Activated naive CD8-positive, alpha-beta T cell treated with anti-CD3 and anti-CD28 coated beads, Interleukin-2, amount 10 ng/mL, durations not matched to agents 7 days and 5 days (primary cell): ENCODE measurements around the gene PTPRM. TPM values are rescaled to one million over a fixed set of nuclear protein-coding genes. Genes with fewer than 3 reads are reported as not detected.

Source experiments
- ATAC-seq: fragments of 150-1000 bp; cut with Tn5 transposase; one replicate; pipeline ENCODE4 v1.10.0; 2021; ENCODE audit warnings: low read depth, moderate library complexity
- POLR2A ChIA-PET: fragments of 350-600 bp; sonication (Branson Sonifier 250); formaldehyde crosslinking; loops from one replicate; lab custom pipeline; 2021; ENCODE audit warnings: antibody characterized with exemption; lab: Charles Lee
- DNase-seq: peaks from one replicate; pipeline ENCODE4 v3.0.0; 2021
- H3K27ac Mint-ChIP-seq: one replicate; pipeline ENCODE4 v1.8.0; 2022; ENCODE audit warnings: mild to moderate bottlenecking, mixed read lengths
- H3K27me3 Mint-ChIP-seq: one replicate; pipeline ENCODE4 v1.8.0; 2022; ENCODE audit warnings: mild to moderate bottlenecking, moderate library complexity, mixed read lengths
- H3K36me3 Mint-ChIP-seq: one replicate; pipeline ENCODE4 v1.8.0; 2021; ENCODE audit warnings: mild to moderate bottlenecking, mixed read lengths
- H3K4me1 Mint-ChIP-seq: one replicate; pipeline ENCODE4 v1.8.0; 2021; ENCODE audit warnings: mixed read lengths
- H3K4me3 Mint-ChIP-seq: one replicate; pipeline ENCODE4 v1.8.0; 2022; ENCODE audit warnings: mild to moderate bottlenecking, moderate library complexity, mixed read lengths
- H3K9me3 Mint-ChIP-seq: one replicate; pipeline ENCODE4 v1.8.0; 2021; ENCODE audit warnings: mixed read lengths
- total RNA-seq, 2 experiments: library from RNA; stranded (reverse); gene quantifications; one replicate each; pipeline ENCODE4 v1.2.3, GENCODE V29; 2021

PTPRM gene
- total RNA-seq, 2 experiments from 2014 or later = 6.5 to 6.6 TPM

- DNase-seq (no peak), ATAC-seq (no peak)
- no peaks in the 10 kb centered on the region for H3K9me3 Mint-ChIP-seq
- H3K36me3 Mint-ChIP-seq = no peaks in the 10 kb centered on the region
- POLR2A ChIA-PET = no interaction called here
- H3K4me3 Mint-ChIP-seq = no peak overlapping the region
- H3K27ac Mint-ChIP-seq = no peak overlapping the region
- no peaks in the 10 kb centered on the region for H3K27me3 Mint-ChIP-seq
- no peaks in the 10 kb centered on the region for H3K4me1 Mint-ChIP-seq
Measured at GRCh38 chr18:7856733-7857132, 289.6 kb downstream of the PTPRM start.

DNA sequence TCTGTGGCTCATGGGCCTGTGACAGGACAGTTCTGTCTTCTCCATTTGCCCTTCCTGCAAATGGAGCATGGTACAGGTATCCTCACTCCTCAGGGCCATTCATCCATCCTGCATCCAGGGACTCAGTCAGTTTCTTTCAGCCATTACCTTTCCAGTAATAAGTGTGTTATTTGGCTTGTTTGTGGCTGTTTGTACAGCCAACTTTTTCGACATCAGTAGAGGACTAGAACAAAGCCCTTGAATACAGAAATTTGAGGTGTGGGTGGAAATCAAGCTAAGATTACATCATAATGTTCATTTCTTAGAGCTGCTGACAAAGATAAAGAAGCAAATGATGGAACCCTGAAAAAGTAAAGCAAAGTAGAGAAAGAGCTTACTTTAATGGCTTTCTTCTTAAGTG, 290.4 kb downstream of the PTPRM start:
- Mint-ChIP-seq H3K27me3 (no peaks in the 10 kb centered on the region), H3K27ac (no peak overlapping the region), H3K4me3 (no peak overlapping the region), H3K9me3 (peaks cover 1% of the 10 kb centered on the region), H3K4me1 (no peaks in the 10 kb centered on the region), H3K36me3 (no peaks in the 10 kb centered on the region)
- DNase-seq = no peak
- POLR2A ChIA-PET = no interaction called here
- ATAC-seq = no peak

- DNase-seq (no peak), ATAC-seq (no peak)
- Mint-ChIP-seq H3K36me3 (no peaks in the 10 kb centered on the region), H3K4me3 (no peak overlapping the region), H3K27ac (no peak overlapping the region), H3K27me3 (no peaks in the 10 kb centered on the region), H3K4me1 (no peaks in the 10 kb centered on the region), H3K9me3 (peaks cover 1% of the 10 kb centered on the region)
- POLR2A ChIA-PET = no interaction called here
Measured at GRCh38 chr18:7859122-7859521, 292.0 kb downstream of the PTPRM start.

GRCh38 chr18:7870266-7870665, 303.1 kb downstream of the PTPRM start:
- ATAC-seq = no peak
- Mint-ChIP-seq H3K9me3 (peaks cover 4% of the 10 kb centered on the region), H3K27ac (no peak overlapping the region), H3K36me3 (no peaks in the 10 kb centered on the region), H3K4me3 (no peak overlapping the region), H3K27me3 (no peaks in the 10 kb centered on the region), H3K4me1 (no peaks in the 10 kb centered on the region)
- no peak for DNase-seq
- POLR2A ChIA-PET = no interaction called here

DNA sequence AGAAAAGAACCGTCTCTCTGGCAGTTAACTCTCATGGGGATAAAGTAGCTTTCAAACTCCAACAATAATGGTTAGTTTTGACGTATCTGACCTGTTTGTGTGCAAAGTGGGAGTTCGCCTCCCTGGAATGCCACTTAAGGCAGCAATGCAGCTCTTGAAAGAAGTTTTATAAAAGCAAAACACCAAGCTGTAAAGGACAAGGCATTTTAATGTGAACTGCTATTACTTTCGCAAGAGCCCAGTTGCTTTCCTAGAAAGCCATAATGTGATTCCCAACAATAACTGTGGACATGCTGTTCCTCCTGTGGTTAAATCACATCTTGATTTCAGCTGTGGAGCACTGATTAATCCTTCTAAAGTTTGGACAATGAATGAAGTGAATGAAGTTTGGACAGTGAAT, 303.7 kb downstream of the PTPRM start:
- POLR2A ChIA-PET = no interaction called here
- Mint-ChIP-seq H3K9me3 (peaks cover 6% of the 10 kb centered on the region), H3K27me3 (no peaks in the 10 kb centered on the region), H3K27ac (no peak overlapping the region), H3K4me1 (no peaks in the 10 kb centered on the region), H3K36me3 (no peaks in the 10 kb centered on the region), H3K4me3 (no peak overlapping the region)
- DNase-seq (no peak), ATAC-seq (no peak)

DNA sequence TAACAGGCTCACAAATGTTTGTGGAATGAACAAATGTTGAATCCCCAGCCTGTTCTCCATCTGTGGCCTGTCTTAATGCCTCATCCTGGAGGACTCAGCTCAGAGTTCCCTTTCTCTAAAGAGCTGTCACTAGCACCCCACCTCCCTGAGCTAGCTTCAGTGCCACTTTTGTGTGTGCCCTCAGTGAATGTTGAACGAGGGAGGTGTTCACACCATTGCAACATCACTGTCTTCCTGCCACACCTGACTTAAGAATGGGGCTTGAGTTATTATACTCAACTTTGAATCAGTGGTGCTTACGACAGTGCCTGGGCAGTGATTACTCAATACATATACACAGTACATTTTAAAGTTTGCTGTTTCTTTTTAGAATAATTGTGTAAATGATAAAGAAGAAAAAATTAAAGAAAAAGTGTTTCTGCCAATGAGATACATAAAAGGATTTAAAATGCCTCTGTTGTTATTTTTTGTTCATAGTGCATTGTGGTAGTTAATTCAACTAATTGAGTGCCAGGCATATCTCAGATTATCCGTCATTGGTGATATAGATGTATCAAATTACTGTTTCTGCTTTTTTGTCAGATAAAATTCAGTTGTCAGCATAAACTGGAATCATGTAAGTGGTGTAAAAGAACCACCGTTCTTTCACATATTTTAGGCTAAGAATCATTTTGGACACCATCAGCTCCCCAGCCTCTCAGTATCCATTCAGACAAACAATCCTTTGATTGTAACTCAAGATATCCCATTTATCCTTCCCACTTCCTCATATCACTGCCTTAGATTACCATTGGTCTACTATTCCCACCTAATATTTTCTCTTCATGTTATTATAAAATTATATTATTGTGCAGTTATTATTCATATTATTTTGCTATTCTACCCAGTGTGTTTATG, 304.7 kb downstream of the PTPRM start:
- no peak overlapping the region for H3K4me3 Mint-ChIP-seq
- no peak for DNase-seq
- no peak overlapping the region for H3K27ac Mint-ChIP-seq
- no peaks in the 10 kb centered on the region for H3K27me3 Mint-ChIP-seq
- H3K36me3 Mint-ChIP-seq = no peaks in the 10 kb centered on the region
- H3K9me3 Mint-ChIP-seq = peaks cover 6% of the 10 kb centered on the region
- no peaks in the 10 kb centered on the region for H3K4me1 Mint-ChIP-seq
- POLR2A ChIA-PET = no interaction called here
- ATAC-seq = no peak

GRCh38 chr18:7872569-7872968, 305.5 kb downstream of the PTPRM start:
- ATAC-seq = no peak
- Mint-ChIP-seq H3K4me3 (no peak overlapping the region), H3K4me1 (no peaks in the 10 kb centered on the region), H3K9me3 (peaks cover 6% of the 10 kb centered on the region), H3K27ac (no peak overlapping the region), H3K27me3 (no peaks in the 10 kb centered on the region), H3K36me3 (no peaks in the 10 kb centered on the region)
- POLR2A ChIA-PET = no interaction called here
- no peak for DNase-seq

- peaks cover 3% of the 10 kb centered on the region for H3K9me3 Mint-ChIP-seq
- no peaks in the 10 kb centered on the region for H3K36me3 Mint-ChIP-seq
- no peak for ATAC-seq
- no peak for DNase-seq
- no peaks in the 10 kb centered on the region for H3K4me1 Mint-ChIP-seq
- no peaks in the 10 kb centered on the region for H3K27me3 Mint-ChIP-seq
- POLR2A ChIA-PET = no interaction called here
- H3K4me3 Mint-ChIP-seq = no peak overlapping the region
- H3K27ac Mint-ChIP-seq = no peak overlapping the region
Measured at GRCh38 chr18:7873316-7873715, 306.2 kb downstream of the PTPRM start.

DNA sequence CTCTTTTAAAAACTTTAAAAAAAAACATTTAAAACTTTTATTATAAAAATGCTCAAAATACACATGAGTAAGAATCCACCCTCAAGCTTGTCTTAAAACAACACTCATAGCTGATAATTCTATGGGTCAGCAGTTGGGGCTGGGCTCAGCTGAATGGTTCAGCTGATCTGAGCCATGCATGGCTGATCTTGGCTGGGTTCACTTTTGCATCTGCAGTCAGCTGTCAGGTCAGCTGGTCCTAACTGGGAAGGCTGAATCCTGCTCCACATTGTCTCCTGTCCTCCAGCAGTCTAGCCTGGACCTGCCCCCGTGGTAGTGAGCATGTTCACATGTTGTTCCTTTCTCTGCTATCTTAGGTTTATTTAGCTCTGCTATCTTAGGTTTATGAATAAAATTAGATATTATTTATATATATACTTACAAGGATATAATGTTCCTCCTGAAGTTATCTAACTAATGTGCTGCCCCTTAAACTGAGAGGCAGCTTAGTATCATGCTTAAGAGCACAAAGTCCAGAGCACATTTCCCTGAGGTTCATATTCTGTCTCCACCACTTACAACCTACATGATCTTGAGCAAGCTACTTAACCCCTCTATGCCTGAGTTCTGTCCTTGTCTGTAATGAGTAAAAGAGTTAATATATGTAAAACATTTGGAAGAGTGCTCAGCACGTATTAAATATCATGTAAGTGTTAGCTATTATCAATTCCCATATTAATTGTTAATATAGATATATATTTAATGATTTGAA, 309.4 kb downstream of the PTPRM start:
- no peaks in the 10 kb centered on the region for H3K36me3 Mint-ChIP-seq
- ATAC-seq (no peak), DNase-seq (no peak)
- H3K27ac Mint-ChIP-seq = no peak overlapping the region
- H3K9me3 Mint-ChIP-seq = peaks cover 2% of the 10 kb centered on the region
- H3K4me3 Mint-ChIP-seq = no peak overlapping the region
- peaks cover 3% of the 10 kb centered on the region for H3K27me3 Mint-ChIP-seq
- POLR2A ChIA-PET = no interaction called here
- no peaks in the 10 kb centered on the region for H3K4me1 Mint-ChIP-seq

DNA sequence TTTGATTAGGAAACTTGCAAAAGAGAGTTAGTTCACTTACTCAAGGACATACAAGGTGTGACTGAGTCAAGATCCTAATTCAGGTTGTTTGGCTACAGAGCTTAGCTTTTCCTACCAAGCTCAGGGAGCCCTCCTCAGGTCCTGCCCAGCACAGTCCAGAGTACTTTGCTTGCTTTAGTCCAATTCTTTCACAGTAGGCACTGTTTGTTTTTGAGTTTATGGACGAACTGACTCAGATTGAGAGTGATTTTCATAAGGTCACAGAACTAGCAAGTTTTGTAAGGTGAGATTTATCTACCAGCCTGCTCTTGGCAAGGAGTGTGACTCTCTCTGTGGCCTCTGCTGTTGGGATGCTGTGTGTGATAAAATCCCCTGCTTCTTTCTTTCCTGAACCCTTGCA, 310.5 kb downstream of the PTPRM start:
- ATAC-seq = no peak
- Mint-ChIP-seq H3K36me3 (no peaks in the 10 kb centered on the region), H3K27me3 (peaks cover 3% of the 10 kb centered on the region)

GRCh38 chr18:7878265-7879211, 311.4 kb downstream of the PTPRM start:
- Mint-ChIP-seq H3K4me1 (no peaks in the 10 kb centered on the region), H3K9me3 (peaks cover 2% of the 10 kb centered on the region), H3K27me3 (peaks cover 3% of the 10 kb centered on the region), H3K36me3 (no peaks in the 10 kb centered on the region), H3K4me3 (no peak overlapping the region), H3K27ac (no peak overlapping the region)
- DNase-seq (no peak), ATAC-seq (no peak)
- POLR2A ChIA-PET = no interaction called here

More for the DNA sequence above, 310.5 kb downstream of the PTPRM start:
- H3K27ac Mint-ChIP-seq = no peak overlapping the region
- H3K4me1 Mint-ChIP-seq = no peaks in the 10 kb centered on the region
- no peak for DNase-seq
- POLR2A ChIA-PET = no interaction called here
- peaks cover 2% of the 10 kb centered on the region for H3K9me3 Mint-ChIP-seq
- H3K4me3 Mint-ChIP-seq = no peak overlapping the region

DNA sequence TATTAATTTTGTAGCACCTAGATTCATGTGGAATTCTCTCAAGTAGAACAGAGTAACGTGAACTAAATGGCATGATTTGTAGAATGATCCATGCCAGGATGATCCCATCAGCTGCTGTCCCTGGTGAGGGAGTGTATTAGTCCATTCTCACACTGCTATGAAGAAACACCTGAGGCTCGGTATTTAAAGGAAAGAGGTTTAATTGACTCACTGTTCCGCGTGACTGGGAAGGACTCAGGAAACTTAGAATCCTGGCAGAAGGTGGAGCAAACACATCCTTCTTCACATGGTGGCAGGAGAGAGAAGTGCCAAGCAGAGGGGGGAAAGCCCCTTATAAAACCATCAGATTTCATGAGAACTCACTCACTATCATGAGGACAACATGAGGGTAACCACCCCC, 312.6 kb downstream of the PTPRM start:
- no peaks in the 10 kb centered on the region for H3K36me3 Mint-ChIP-seq
- no peak overlapping the region for H3K4me3 Mint-ChIP-seq

DNA sequence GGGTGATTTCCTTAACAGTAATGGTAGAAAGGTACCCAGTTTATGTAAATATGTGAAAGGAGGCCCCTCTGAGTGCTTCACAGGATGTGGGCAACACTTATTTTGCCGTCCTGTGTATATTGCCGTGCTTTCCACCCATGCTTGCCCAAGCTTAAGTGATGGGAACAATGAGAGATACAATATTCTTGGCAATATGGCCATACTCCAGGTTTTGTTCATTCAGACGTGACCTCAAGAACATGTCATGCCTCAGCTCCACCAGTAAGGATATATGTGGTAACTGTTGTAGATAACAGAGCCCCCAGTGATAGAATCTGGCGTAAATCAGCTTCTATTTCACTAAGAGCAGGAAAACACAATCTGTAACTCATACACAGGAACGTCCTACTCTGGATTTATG, 318.7 kb downstream of the PTPRM start:
- DNase-seq (no peak), ATAC-seq (no peak)
- no peaks in the 10 kb centered on the region for H3K27me3 Mint-ChIP-seq
- no peaks in the 10 kb centered on the region for H3K4me1 Mint-ChIP-seq
- POLR2A ChIA-PET = no interaction called here
- no peaks in the 10 kb centered on the region for H3K36me3 Mint-ChIP-seq
- peaks cover 1% of the 10 kb centered on the region for H3K9me3 Mint-ChIP-seq
- H3K27ac Mint-ChIP-seq = no peak overlapping the region
- H3K4me3 Mint-ChIP-seq = no peak overlapping the region

More for the DNA sequence above, 312.6 kb downstream of the PTPRM start:
- Mint-ChIP-seq H3K27me3 (peaks cover 3% of the 10 kb centered on the region), H3K4me1 (no peaks in the 10 kb centered on the region), H3K9me3 (peaks cover 3% of the 10 kb centered on the region), H3K27ac (no peak overlapping the region)
- DNase-seq (no peak), ATAC-seq (no peak)
- POLR2A ChIA-PET = no interaction called here
